Cerebellar cortex (tissue), 1 donor: ENCODE results near the gene EFCAB5.
"Not testable (repeated sequence)": the region's sequence is repeated elsewhere in the genome, so short reads cannot be mapped to it uniquely, and the experiment has no call there.

ENCODE experiments used
- DNase-seq: peaks from one replicate; pipeline ENCODE4 v3.0.0-alpha.2; 2015; ENCODE audit warnings: low spot score

EFCAB5 gene

GRCh38 chr17:29941334-29941733 lies at the start of gene EFCAB5:
Gene EFCAB5, plus strand, starts transcription at chr17:29941634. Its CDS starts 163 bp downstream, at chr17:29941797.
- no peak for DNase-seq

GRCh38 chr17:29892201-29892600 lies 49.2 kb upstream of the EFCAB5 start:
- DNase-seq: no peak

GRCh38 chr17:29897136-29897535 lies 44.3 kb upstream of the EFCAB5 start:
- not testable (repeated sequence) for DNase-seq

- no peak for DNase-seq
These were observed 38.0 kb upstream of the EFCAB5 start for GRCh38 chr17:29903471-29903870.

GRCh38 chr17:29905086-29905878 lies 36.2 kb upstream of the EFCAB5 start:
- DNase-seq: no peak

- no peak for DNase-seq
These were observed 35.6 kb upstream of the EFCAB5 start for GRCh38 chr17:29905879-29906167.

- DNase-seq: no peak
These were observed 34.5 kb upstream of the EFCAB5 start for GRCh38 chr17:29906969-29907368.

GRCh38 chr17:29909236-29910003 lies 32.0 kb upstream of the EFCAB5 start:
- no peak for DNase-seq

- DNase-seq: no peak
These were observed 29.7 kb upstream of the EFCAB5 start for GRCh38 chr17:29911641-29912177.

- no peak for DNase-seq
These were observed 26.5 kb upstream of the EFCAB5 start for GRCh38 chr17:29914819-29915537.

- DNase-seq: no peak
These were observed 23.4 kb upstream of the EFCAB5 start for GRCh38 chr17:29918016-29918415.

- peak; percentile 28 for DNase-seq
These were observed 22.2 kb upstream of the EFCAB5 start for GRCh38 chr17:29918922-29919856.

- no peak for DNase-seq
These were observed 16.6 kb upstream of the EFCAB5 start for GRCh38 chr17:29924786-29925185.

GRCh38 chr17:29927546-29927945 lies 13.9 kb upstream of the EFCAB5 start:
- DNase-seq: peak; percentile 19

GRCh38 chr17:29929006-29929532 lies 12.4 kb upstream of the EFCAB5 start:
- DNase-seq: peak; percentile 70

GRCh38 chr17:29929533-29930408 lies 11.7 kb upstream of the EFCAB5 start, which contains the start of gene SSH2:
Gene SSH2, minus strand, starts transcription at chr17:29930228. Its CDS starts 228 bp downstream, at chr17:29930000.
- peak; percentile 88 for DNase-seq

GRCh38 chr17:29930409-29931010 lies 10.9 kb upstream of the EFCAB5 start:
- DNase-seq: peak; percentile 61

GRCh38 chr17:29931231-29931932 lies 10.1 kb upstream of the EFCAB5 start:
- peak; percentile 92 for DNase-seq

- peak; percentile 57 for DNase-seq
These were observed 8.1 kb upstream of the EFCAB5 start for GRCh38 chr17:29933379-29933778.
